ENCODE data around the gene DOCK4.
A peak's percentile ranks its signal among the peaks of the same experiment; 100 is the strongest.

The DOCK4 gene

GRCh38 chr7:111992601-111993000 lies 213.6 kb downstream of the DOCK4 start:
- no peak overlapping the region for H3K27ac ChIP-seq (ENCODE audit: low read depth, low read length)
- H3K4me1 ChIP-seq (ENCODE audit: control insufficient read depth in 5 of 5, insufficient read depth in 5 of 5, low read length in 5 of 5): peaks cover 0 to 7% (median 3%) of the 10 kb centered on the region in 5 donors
- peaks cover 0 to 9% (median 4%) of the 10 kb centered on the region in 5 donors for H3K36me3 ChIP-seq (ENCODE audit: control insufficient read depth in 5 of 5, insufficient read depth in 5 of 5, low read length in 5 of 5)
- no peak overlapping the region for H3K9ac ChIP-seq (ENCODE audit: low read length in 5 of 5)
- H3K27me3 ChIP-seq (ENCODE audit: control insufficient read depth in 5 of 5, insufficient read depth in 4 of 5, low read length in 5 of 5): no peaks in the 10 kb centered on the region
- H3K4me3 ChIP-seq (ENCODE audit: low read depth in 1 of 5, low read length in 5 of 5): no peak overlapping the region
- H3K9me3 ChIP-seq (ENCODE audit: control insufficient read depth in 5 of 5, low read length in 5 of 5): no peaks in the 10 kb centered on the region

- Histone ChIP-seq H3K4me1 (ENCODE audit: control insufficient read depth in 5 of 5, insufficient read depth in 5 of 5, low read length in 5 of 5) (peaks cover 0 to 18% (median 4%) of the 10 kb centered on the region in 5 donors), H3K36me3 (ENCODE audit: control insufficient read depth in 5 of 5, insufficient read depth in 5 of 5, low read length in 5 of 5) (peaks cover 0 to 15% (median 4%) of the 10 kb centered on the region in 5 donors), H3K27me3 (ENCODE audit: control insufficient read depth in 5 of 5, insufficient read depth in 4 of 5, low read length in 5 of 5) (no peaks in the 10 kb centered on the region), H3K4me3 (ENCODE audit: low read depth in 1 of 5, low read length in 5 of 5) (no peak overlapping the region), H3K27ac (ENCODE audit: low read depth, low read length) (no peak overlapping the region), H3K9ac (ENCODE audit: low read length in 5 of 5) (no peak overlapping the region), H3K9me3 (ENCODE audit: control insufficient read depth in 5 of 5, low read length in 5 of 5) (no peaks in the 10 kb centered on the region)
These were observed 215.6 kb downstream of the DOCK4 start for GRCh38 chr7:111990643-111991042.

- no peak overlapping the region for H3K4me3 ChIP-seq (ENCODE audit: low read depth in 1 of 5, low read length in 5 of 5)
- H3K36me3 ChIP-seq (ENCODE audit: control insufficient read depth in 5 of 5, insufficient read depth in 5 of 5, low read length in 5 of 5): peaks cover 0 to 29% (median 12%) of the 10 kb centered on the region in 5 donors
- no peaks in the 10 kb centered on the region for H3K27me3 ChIP-seq (ENCODE audit: control insufficient read depth in 5 of 5, insufficient read depth in 4 of 5, low read length in 5 of 5)
- peaks cover 0 to 18% (median 4%) of the 10 kb centered on the region in 5 donors for H3K4me1 ChIP-seq (ENCODE audit: control insufficient read depth in 5 of 5, insufficient read depth in 5 of 5, low read length in 5 of 5)
- H3K27ac ChIP-seq (ENCODE audit: low read depth, low read length): peak overlapping the region; percentile 54
- H3K9me3 ChIP-seq (ENCODE audit: control insufficient read depth in 5 of 5, low read length in 5 of 5): no peaks in the 10 kb centered on the region
- H3K9ac ChIP-seq (ENCODE audit: low read length in 5 of 5): peak overlapping the region in 1 of 5 donors; percentile 19
These were observed 218.3 kb downstream of the DOCK4 start for GRCh38 chr7:111987886-111988285.

- Histone ChIP-seq H3K27me3 (ENCODE audit: control insufficient read depth in 5 of 5, insufficient read depth in 4 of 5, low read length in 5 of 5) (no peaks in the 10 kb centered on the region), H3K4me3 (ENCODE audit: low read depth in 1 of 5, low read length in 5 of 5) (no peak overlapping the region), H3K4me1 (ENCODE audit: control insufficient read depth in 5 of 5, insufficient read depth in 5 of 5, low read length in 5 of 5) (peaks cover 0 to 18% (median 4%) of the 10 kb centered on the region in 5 donors), H3K9me3 (ENCODE audit: control insufficient read depth in 5 of 5, low read length in 5 of 5) (no peaks in the 10 kb centered on the region), H3K9ac (ENCODE audit: low read length in 5 of 5) (peak overlapping the region in 1 of 5 donors; percentile 19), H3K27ac (ENCODE audit: low read depth, low read length) (peak overlapping the region; percentile 54), H3K36me3 (ENCODE audit: control insufficient read depth in 5 of 5, insufficient read depth in 5 of 5, low read length in 5 of 5) (peaks cover 0 to 29% (median 12%) of the 10 kb centered on the region in 5 donors)
These were observed 218.9 kb downstream of the DOCK4 start for GRCh38 chr7:111987115-111987826.

DNA sequence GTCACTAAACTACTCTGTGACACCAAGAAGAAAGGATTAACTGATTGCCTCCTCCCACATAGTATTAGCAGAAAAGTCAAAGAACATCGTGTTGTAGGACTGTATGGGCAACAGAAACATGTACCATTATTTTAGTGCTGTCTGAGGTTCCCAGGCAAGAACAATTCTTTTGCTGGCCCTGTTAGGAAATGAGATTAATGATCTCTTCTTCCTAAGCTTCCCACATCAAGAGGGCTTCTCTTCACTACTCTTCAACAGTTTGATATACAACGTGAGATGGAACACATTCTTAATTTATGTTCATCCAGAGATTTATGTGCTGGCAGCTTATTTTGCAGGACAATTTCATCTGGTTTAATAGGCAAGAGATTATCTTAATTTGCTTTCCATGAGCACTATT lies 219.6 kb downstream of the DOCK4 start:
- H3K9ac ChIP-seq (ENCODE audit: low read length in 5 of 5): no peak overlapping the region
- no peak overlapping the region for H3K27ac ChIP-seq (ENCODE audit: low read depth, low read length)
- H3K4me3 ChIP-seq (ENCODE audit: low read depth in 1 of 5, low read length in 5 of 5): no peak overlapping the region
- peaks cover 0 to 29% (median 14%) of the 10 kb centered on the region in 5 donors for H3K36me3 ChIP-seq (ENCODE audit: control insufficient read depth in 5 of 5, insufficient read depth in 5 of 5, low read length in 5 of 5)
- H3K4me1 ChIP-seq (ENCODE audit: control insufficient read depth in 5 of 5, insufficient read depth in 5 of 5, low read length in 5 of 5): peaks cover 0 to 18% (median 4%) of the 10 kb centered on the region in 5 donors
- H3K9me3 ChIP-seq (ENCODE audit: control insufficient read depth in 5 of 5, low read length in 5 of 5): no peaks in the 10 kb centered on the region
- H3K27me3 ChIP-seq (ENCODE audit: control insufficient read depth in 5 of 5, insufficient read depth in 4 of 5, low read length in 5 of 5): no peaks in the 10 kb centered on the region

DNA sequence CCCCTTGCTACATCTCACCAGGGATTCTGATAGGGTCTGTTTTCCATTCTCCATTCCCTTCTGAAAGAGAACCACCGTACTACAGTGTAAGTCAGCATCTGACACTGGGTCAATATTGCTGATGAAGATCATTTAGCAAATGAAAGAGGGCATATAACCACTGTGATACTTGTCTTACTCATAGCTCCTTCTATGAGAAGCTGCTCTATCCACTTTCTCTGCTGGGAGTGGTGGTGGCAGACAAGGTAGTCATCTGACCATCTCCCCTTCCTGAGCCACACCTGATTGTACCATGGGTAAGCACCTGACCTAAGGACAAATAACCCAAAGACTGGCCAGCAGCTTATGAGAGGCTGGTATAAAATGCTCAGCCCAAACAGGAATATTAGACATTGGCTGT lies 220.4 kb downstream of the DOCK4 start:
- Histone ChIP-seq H3K9me3 (ENCODE audit: control insufficient read depth in 5 of 5, low read length in 5 of 5) (no peaks in the 10 kb centered on the region), H3K4me3 (ENCODE audit: low read depth in 1 of 5, low read length in 5 of 5) (no peak overlapping the region), H3K9ac (ENCODE audit: low read length in 5 of 5) (no peak overlapping the region), H3K36me3 (ENCODE audit: control insufficient read depth in 5 of 5, insufficient read depth in 5 of 5, low read length in 5 of 5) (peaks cover 0 to 29% (median 14%) of the 10 kb centered on the region in 5 donors), H3K27me3 (ENCODE audit: control insufficient read depth in 5 of 5, insufficient read depth in 4 of 5, low read length in 5 of 5) (no peaks in the 10 kb centered on the region), H3K27ac (ENCODE audit: low read depth, low read length) (no peak overlapping the region), H3K4me1 (ENCODE audit: control insufficient read depth in 5 of 5, insufficient read depth in 5 of 5, low read length in 5 of 5) (peaks cover 0 to 18% (median 4%) of the 10 kb centered on the region in 5 donors)

GRCh38 chr7:111982804-111983203 lies 223.4 kb downstream of the DOCK4 start:
- Histone ChIP-seq H3K4me3 (ENCODE audit: low read depth in 1 of 5, low read length in 5 of 5) (no peak overlapping the region), H3K4me1 (ENCODE audit: control insufficient read depth in 5 of 5, insufficient read depth in 5 of 5, low read length in 5 of 5) (peaks cover 0 to 14% (median 4%) of the 10 kb centered on the region in 5 donors), H3K9me3 (ENCODE audit: control insufficient read depth in 5 of 5, low read length in 5 of 5) (no peaks in the 10 kb centered on the region), H3K36me3 (ENCODE audit: control insufficient read depth in 5 of 5, insufficient read depth in 5 of 5, low read length in 5 of 5) (peaks cover 0 to 30% (median 12%) of the 10 kb centered on the region in 5 donors), H3K27me3 (ENCODE audit: control insufficient read depth in 5 of 5, insufficient read depth in 4 of 5, low read length in 5 of 5) (no peaks in the 10 kb centered on the region), H3K9ac (ENCODE audit: low read length in 5 of 5) (no peak overlapping the region), H3K27ac (ENCODE audit: low read depth, low read length) (no peak overlapping the region)

- no peaks in the 10 kb centered on the region for H3K9me3 ChIP-seq (ENCODE audit: control insufficient read depth in 5 of 5, low read length in 5 of 5)
- H3K4me1 ChIP-seq (ENCODE audit: control insufficient read depth in 5 of 5, insufficient read depth in 5 of 5, low read length in 5 of 5): peaks cover 0 to 9% (median 0%) of the 10 kb centered on the region in 5 donors
- H3K27me3 ChIP-seq (ENCODE audit: control insufficient read depth in 5 of 5, insufficient read depth in 4 of 5, low read length in 5 of 5): no peaks in the 10 kb centered on the region
- no peak overlapping the region for H3K9ac ChIP-seq (ENCODE audit: low read length in 5 of 5)
- no peak overlapping the region for H3K27ac ChIP-seq (ENCODE audit: low read depth, low read length)
- H3K36me3 ChIP-seq (ENCODE audit: control insufficient read depth in 5 of 5, insufficient read depth in 5 of 5, low read length in 5 of 5): peaks cover 0 to 30% (median 12%) of the 10 kb centered on the region in 5 donors
- no peak overlapping the region for H3K4me3 ChIP-seq (ENCODE audit: low read depth in 1 of 5, low read length in 5 of 5)
These were observed 224.1 kb downstream of the DOCK4 start for GRCh38 chr7:111982133-111982532.

DNA sequence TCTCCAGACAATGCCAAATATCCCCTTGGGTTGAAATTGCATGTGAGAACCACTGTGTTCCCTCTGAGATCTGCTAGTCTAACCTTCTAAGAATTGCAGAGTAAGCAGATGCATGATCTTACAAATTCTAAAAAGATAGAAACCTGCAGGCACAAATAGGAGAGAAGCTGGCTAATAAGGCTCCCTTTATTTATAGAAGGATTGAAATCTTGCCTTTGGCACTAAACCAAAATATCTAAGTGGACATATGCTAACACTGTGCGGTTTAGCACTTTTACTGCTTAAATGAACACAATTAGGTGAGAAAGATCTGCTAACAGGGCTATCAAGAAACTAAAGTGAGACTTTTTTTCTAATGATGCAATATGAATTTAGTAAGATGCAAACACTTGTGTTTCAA lies 225.5 kb downstream of the DOCK4 start:
- Histone ChIP-seq H3K27me3 (ENCODE audit: control insufficient read depth in 5 of 5, insufficient read depth in 4 of 5, low read length in 5 of 5) (no peaks in the 10 kb centered on the region), H3K4me1 (ENCODE audit: control insufficient read depth in 5 of 5, insufficient read depth in 5 of 5, low read length in 5 of 5) (no peaks in the 10 kb centered on the region), H3K27ac (ENCODE audit: low read depth, low read length) (no peak overlapping the region), H3K36me3 (ENCODE audit: control insufficient read depth in 5 of 5, insufficient read depth in 5 of 5, low read length in 5 of 5) (peaks cover 0 to 28% (median 13%) of the 10 kb centered on the region in 5 donors), H3K9me3 (ENCODE audit: control insufficient read depth in 5 of 5, low read length in 5 of 5) (no peaks in the 10 kb centered on the region), H3K9ac (ENCODE audit: low read length in 5 of 5) (no peak overlapping the region), H3K4me3 (ENCODE audit: low read depth in 1 of 5, low read length in 5 of 5) (no peak overlapping the region)

GRCh38 chr7:111975346-111975745 lies 230.9 kb downstream of the DOCK4 start:
- Histone ChIP-seq H3K9ac (ENCODE audit: low read length in 5 of 5) (no peak overlapping the region), H3K4me1 (ENCODE audit: control insufficient read depth in 5 of 5, insufficient read depth in 5 of 5, low read length in 5 of 5) (peaks cover 0 to 4% (median 0%) of the 10 kb centered on the region in 5 donors), H3K36me3 (ENCODE audit: control insufficient read depth in 5 of 5, insufficient read depth in 5 of 5, low read length in 5 of 5) (peaks cover 0 to 16% (median 5%) of the 10 kb centered on the region in 5 donors), H3K4me3 (ENCODE audit: low read depth in 1 of 5, low read length in 5 of 5) (no peak overlapping the region), H3K9me3 (ENCODE audit: control insufficient read depth in 5 of 5, low read length in 5 of 5) (no peaks in the 10 kb centered on the region), H3K27me3 (ENCODE audit: control insufficient read depth in 5 of 5, insufficient read depth in 4 of 5, low read length in 5 of 5) (no peaks in the 10 kb centered on the region), H3K27ac (ENCODE audit: low read depth, low read length) (no peak overlapping the region)
